ENCODE data around the gene SLC47A2. TPM values are rescaled to one million over a fixed set of nuclear protein-coding genes. Genes with fewer than 3 reads are reported as not detected.

SLC47A2 gene
- total RNA-seq, 1 donor, result not detected

GRCh38 chr17:19724501-19725420 is 8.4 kb upstream of the SLC47A2 start:
- H3K36me3 ChIP-seq (ENCODE audit: insufficient read depth, low read length), result no peaks in the 10 kb centered on the region
- peak overlapping the region; percentile 73 for H2AFZ ChIP-seq (ENCODE audit: low read length)
- peak overlapping the region; percentile 61 for H3K4me3 ChIP-seq (ENCODE audit: insufficient read depth, low read length)
- H3K9me3 ChIP-seq (ENCODE audit: low read depth, low read length), result no peaks in the 10 kb centered on the region
- H3K27me3 ChIP-seq (ENCODE audit: insufficient read depth, low read length), result no peaks in the 10 kb centered on the region
- DNase-seq (ENCODE audit: insufficient read length, low spot score, missing footprints), result peak; percentile 93
- H4K20me1 ChIP-seq (ENCODE audit: insufficient read depth, low read length), result no peaks in the 10 kb centered on the region
- H3K79me2 ChIP-seq (ENCODE audit: insufficient read depth, low read length), result no peaks in the 10 kb centered on the region
- peak overlapping the region; percentile 60 for H3K4me2 ChIP-seq (ENCODE audit: insufficient read depth, low read length)
- no peak for TF ChIP-seq CTCF (IDR thresholded peaks at IDR 0.05; ENCODE audit: extremely low read depth, low read depth, low read length)
- peaks cover 27% of the 10 kb centered on the region for H3K4me1 ChIP-seq (ENCODE audit: insufficient read depth, low read length)
- peak overlapping the region; percentile 12 for H3K27ac ChIP-seq (ENCODE audit: low read depth, low read length)

GRCh38 chr17:19723964-19724363 is 7.6 kb upstream of the SLC47A2 start:
- Histone ChIP-seq H3K4me3 (ENCODE audit: insufficient read depth, low read length) (no peak overlapping the region), H3K27me3 (ENCODE audit: insufficient read depth, low read length) (no peaks in the 10 kb centered on the region), H3K79me2 (ENCODE audit: insufficient read depth, low read length) (no peaks in the 10 kb centered on the region), H4K20me1 (ENCODE audit: insufficient read depth, low read length) (no peaks in the 10 kb centered on the region), H3K36me3 (ENCODE audit: insufficient read depth, low read length) (no peaks in the 10 kb centered on the region), H3K9me3 (ENCODE audit: low read depth, low read length) (no peaks in the 10 kb centered on the region), H2AFZ (ENCODE audit: low read length) (peak overlapping the region; percentile 73), H3K27ac (ENCODE audit: low read depth, low read length) (no peak overlapping the region), H3K4me2 (ENCODE audit: insufficient read depth, low read length) (peak overlapping the region; percentile 60), H3K4me1 (ENCODE audit: insufficient read depth, low read length) (peaks cover 27% of the 10 kb centered on the region)
- TF ChIP-seq CTCF (IDR thresholded peaks at IDR 0.05; ENCODE audit: extremely low read depth, low read depth, low read length), result no peak
- DNase-seq (ENCODE audit: insufficient read length, low spot score, missing footprints), result peak; percentile 74

GRCh38 chr17:19720631-19721426 is 4.4 kb upstream of the SLC47A2 start:
- Histone ChIP-seq H2AFZ (ENCODE audit: low read length) (no peak overlapping the region), H3K9me3 (ENCODE audit: low read depth, low read length) (no peaks in the 10 kb centered on the region)

More at GRCh38 chr17:19720631-19721426, 4.4 kb upstream of the SLC47A2 start:
- DNase-seq (ENCODE audit: insufficient read length, low spot score, missing footprints), result peak; percentile 51
- Histone ChIP-seq H3K4me3 (ENCODE audit: insufficient read depth, low read length) (no peak overlapping the region), H3K27me3 (ENCODE audit: insufficient read depth, low read length) (no peaks in the 10 kb centered on the region), H3K27ac (ENCODE audit: low read depth, low read length) (no peak overlapping the region), H3K79me2 (ENCODE audit: insufficient read depth, low read length) (no peaks in the 10 kb centered on the region), H3K4me2 (ENCODE audit: insufficient read depth, low read length) (no peak overlapping the region), H3K36me3 (ENCODE audit: insufficient read depth, low read length) (no peaks in the 10 kb centered on the region), H4K20me1 (ENCODE audit: insufficient read depth, low read length) (no peaks in the 10 kb centered on the region), H3K4me1 (ENCODE audit: insufficient read depth, low read length) (peaks cover 9% of the 10 kb centered on the region)
- TF ChIP-seq CTCF (IDR thresholded peaks at IDR 0.05; ENCODE audit: extremely low read depth, low read depth, low read length), result no peak

Measured in osteoblast (primary cell).